ENCODE results near the gene TGFBR3. TPM values are rescaled to one million over a fixed set of nuclear protein-coding genes. Genes with fewer than 3 reads are reported as not detected.

TGFBR3 gene
- total RNA-seq, 1 donor from 2014 or later: 0.60 TPM

- ATAC-seq (ENCODE audit: low read depth) (no peak), DNase-seq (no peak)
- H3K4me3 Mint-ChIP-seq: no peak overlapping the region
- H3K9me3 Mint-ChIP-seq: no peaks in the 10 kb centered on the region
- no peaks in the 10 kb centered on the region for H3K36me3 Mint-ChIP-seq (ENCODE audit: low read depth)
- no peak for TF ChIP-seq CTCF (IDR thresholded peaks at IDR 0.05)
- ChIA-PET POLR2A (no interaction called here), CTCF (no interaction called here)
- no peaks in the 10 kb centered on the region for H3K27me3 Mint-ChIP-seq
- no peak overlapping the region for H3K27ac Mint-ChIP-seq
- peaks cover under 1% of the 10 kb centered on the region for H3K4me1 Mint-ChIP-seq
- intact Hi-C loops (cut with micrococcal nuclease): no loop called here
Measured at GRCh38 chr1:91707114-91707889, 178.6 kb downstream of the TGFBR3 start.

- intact Hi-C loops (cut with micrococcal nuclease): no loop called here
- no peak for ATAC-seq (ENCODE audit: low read depth)
- no peak for TF ChIP-seq CTCF (IDR thresholded peaks at IDR 0.05)
- no peak overlapping the region for H3K27ac Mint-ChIP-seq
- H3K4me1 Mint-ChIP-seq: no peaks in the 10 kb centered on the region
- H3K27me3 Mint-ChIP-seq: no peaks in the 10 kb centered on the region
- H3K36me3 Mint-ChIP-seq (ENCODE audit: low read depth): no peaks in the 10 kb centered on the region
- no peak for DNase-seq
- H3K9me3 Mint-ChIP-seq: no peaks in the 10 kb centered on the region
- ChIA-PET CTCF (no interaction called here), POLR2A (no interaction called here)
- H3K4me3 Mint-ChIP-seq: no peak overlapping the region
Measured at GRCh38 chr1:91706140-91706957, 179.6 kb downstream of the TGFBR3 start.

GRCh38 chr1:91704746-91705145 is 181.2 kb downstream of the TGFBR3 start:
- Mint-ChIP-seq H3K4me3 (no peak overlapping the region), H3K36me3 (ENCODE audit: low read depth) (no peaks in the 10 kb centered on the region), H3K9me3 (no peaks in the 10 kb centered on the region), H3K27ac (no peak overlapping the region), H3K4me1 (no peaks in the 10 kb centered on the region), H3K27me3 (no peaks in the 10 kb centered on the region)
- DNase-seq (no peak), ATAC-seq (ENCODE audit: low read depth) (no peak)
- intact Hi-C loops (cut with micrococcal nuclease): no loop called here
- no peak for TF ChIP-seq CTCF (IDR thresholded peaks at IDR 0.05)
- ChIA-PET POLR2A (no interaction called here), CTCF (no interaction called here)

GRCh38 chr1:91703095-91703494 is 182.9 kb downstream of the TGFBR3 start:
- no peaks in the 10 kb centered on the region for H3K4me1 Mint-ChIP-seq
- DNase-seq: no peak
- no peaks in the 10 kb centered on the region for H3K36me3 Mint-ChIP-seq (ENCODE audit: low read depth)
- no peak for ATAC-seq (ENCODE audit: low read depth)
- ChIA-PET POLR2A (no interaction called here), CTCF (no interaction called here)
- no peak for TF ChIP-seq CTCF (IDR thresholded peaks at IDR 0.05)
- no peak overlapping the region for H3K27ac Mint-ChIP-seq
- H3K4me3 Mint-ChIP-seq: no peak overlapping the region
- intact Hi-C loops (cut with micrococcal nuclease): no loop called here
- no peaks in the 10 kb centered on the region for H3K9me3 Mint-ChIP-seq
- H3K27me3 Mint-ChIP-seq: no peaks in the 10 kb centered on the region

GRCh38 chr1:91701472-91701869 is 184.5 kb downstream of the TGFBR3 start:
- DNase-seq (no peak), ATAC-seq (ENCODE audit: low read depth) (no peak)
- Mint-ChIP-seq H3K4me3 (no peak overlapping the region), H3K4me1 (no peaks in the 10 kb centered on the region), H3K27me3 (no peaks in the 10 kb centered on the region), H3K27ac (no peak overlapping the region), H3K36me3 (ENCODE audit: low read depth) (no peaks in the 10 kb centered on the region), H3K9me3 (no peaks in the 10 kb centered on the region)
- TF ChIP-seq CTCF (IDR thresholded peaks at IDR 0.05): no peak
- POLR2A ChIA-PET: no interaction called here
- intact Hi-C loops (cut with micrococcal nuclease): no loop called here
- CTCF ChIA-PET: no interaction called here

All from activated B cell treated with CpG ODN at 0.5 μM for 24 hours (primary cell).